UCSD-AML1 (cell line): ENCODE data around the gene TMEM161A.
A peak's percentile ranks its signal among the peaks of the same experiment; 100 is the strongest.
"Not testable (repeated sequence)": the region's sequence is repeated elsewhere in the genome, so short reads cannot be mapped to it uniquely, and the experiment has no call there.

ENCODE experiments used
- DNase-seq: peaks from one replicate; lab custom pipeline; 2025; ENCODE audit not compliant: unreplicated experiment; lab: John Stamatoyannopoulos, UW

TMEM161A gene

GRCh38 chr19:19123386-19123785 is 14.9 kb downstream of the TMEM161A start:
- no peak for DNase-seq

- no peak for DNase-seq
Measured at GRCh38 chr19:19122902-19123301, 15.4 kb downstream of the TMEM161A start.

- no peak for DNase-seq
Measured at GRCh38 chr19:19121371-19121770, 16.9 kb downstream of the TMEM161A start.

GRCh38 chr19:19120308-19121231 is 17.7 kb downstream of the TMEM161A start:
- DNase-seq = no peak

GRCh38 chr19:19119325-19120237 is 18.7 kb downstream of the TMEM161A start:
- DNase-seq = no peak

- peak; percentile 48 for DNase-seq
Measured at GRCh38 chr19:19115954-19116353, 22.3 kb downstream of the TMEM161A start.

GRCh38 chr19:19113040-19113626 is 25.1 kb downstream of the TMEM161A start:
- DNase-seq = peak; percentile 35

- no peak for DNase-seq
Measured at GRCh38 chr19:19111967-19112580, 26.2 kb downstream of the TMEM161A start.

- DNase-seq = no peak
Measured at GRCh38 chr19:19111136-19111835, 27.0 kb downstream of the TMEM161A start.

GRCh38 chr19:19110410-19111135 is 27.7 kb downstream of the TMEM161A start:
- DNase-seq = no peak

- no peak for DNase-seq
Measured at GRCh38 chr19:19109601-19110000, 28.7 kb downstream of the TMEM161A start.

- no peak for DNase-seq
Measured at GRCh38 chr19:19107654-19108053, 30.6 kb downstream of the TMEM161A start.

- DNase-seq = not testable (repeated sequence)
Measured at GRCh38 chr19:19106938-19107337, 31.3 kb downstream of the TMEM161A start.

GRCh38 chr19:19106056-19106551 is 32.2 kb downstream of the TMEM161A start:
- DNase-seq = no peak

- no peak for DNase-seq
Measured at GRCh38 chr19:19105365-19106055, 32.8 kb downstream of the TMEM161A start.

GRCh38 chr19:19103167-19103566 is 35.1 kb downstream of the TMEM161A start:
- no peak for DNase-seq

- DNase-seq = not testable (repeated sequence)
Measured at GRCh38 chr19:19102566-19102965, 35.7 kb downstream of the TMEM161A start.

GRCh38 chr19:19101540-19101939 is 36.7 kb downstream of the TMEM161A start:
- no peak for DNase-seq
